ENCODE data around the gene TMSB4X. TPM values are rescaled to one million over a fixed set of nuclear protein-coding genes. Genes with fewer than 3 reads are reported as not detected.

Gene TMSB4X
- total and polyA plus RNA-seq, 4 donors = 4,686 to 9,527 (median 8,202) TPM

GRCh38 chrX:12994321-12994720 lies 19.4 kb downstream of the TMSB4X start:
- DNase-seq (peak in 2 of 3 donors; percentile 44 to 55), ATAC-seq (ENCODE audit: insufficient read depth, low FRiP score) (no peak)
- TF ChIP-seq CTCF (IDR thresholded peaks at IDR 0.05; ENCODE audit: control extremely low read depth, extremely low read depth) = no peak
- Histone ChIP-seq H3K27ac (ENCODE audit: low read depth in 1 of 2, low read length in 1 of 2) (no peak overlapping the region), H3K4me3 (no peak overlapping the region), H3K4me1 (ENCODE audit: control insufficient read depth in 5 of 5, insufficient read depth in 5 of 5, low read length in 5 of 5) (peaks cover 0 to 24% (median 4%) of the 10 kb centered on the region in 5 donors), H3K36me3 (ENCODE audit: control insufficient read depth in 4 of 4, insufficient read depth in 4 of 4, low read length in 4 of 4) (no peaks in the 10 kb centered on the region), H3K9ac (ENCODE audit: insufficient read depth in 1 of 2, low read length in 2 of 2) (no peak overlapping the region), H3K9me3 (ENCODE audit: control insufficient read depth in 4 of 4, insufficient read depth in 3 of 4, low read length in 3 of 4) (no peaks in the 10 kb centered on the region), H3K27me3 (ENCODE audit: control insufficient read depth in 3 of 3, insufficient read depth in 3 of 3, low read length in 2 of 3) (peaks cover 0 to 12% (median 5%) of the 10 kb centered on the region in 3 donors)
- 46 to 70% methylated on average over 4 of the region's 4 CpGs for WGBS, 2 donors

- no peak for ATAC-seq (ENCODE audit: insufficient read depth, low FRiP score)
- no peak overlapping the region for H3K27ac ChIP-seq (ENCODE audit: low read depth in 1 of 2, low read length in 1 of 2)
- H3K4me3 ChIP-seq = no peak overlapping the region
- TF ChIP-seq CTCF (IDR thresholded peaks at IDR 0.05; ENCODE audit: control extremely low read depth, extremely low read depth) = no peak
- no peak for DNase-seq
- 65 to 77% methylated on average over 3 of the region's 3 CpGs for WGBS, 2 donors
- H3K27me3 ChIP-seq (ENCODE audit: control insufficient read depth in 3 of 3, insufficient read depth in 3 of 3, low read length in 2 of 3) = peaks cover 0 to 9% (median 7%) of the 10 kb centered on the region in 3 donors
- no peak overlapping the region for H3K9ac ChIP-seq (ENCODE audit: insufficient read depth in 1 of 2, low read length in 2 of 2)
- peaks cover 0 to 37% (median 3%) of the 10 kb centered on the region in 5 donors for H3K4me1 ChIP-seq (ENCODE audit: control insufficient read depth in 5 of 5, insufficient read depth in 5 of 5, low read length in 5 of 5)
- H3K9me3 ChIP-seq (ENCODE audit: control insufficient read depth in 4 of 4, insufficient read depth in 3 of 4, low read length in 3 of 4) = no peaks in the 10 kb centered on the region
- H3K36me3 ChIP-seq (ENCODE audit: control insufficient read depth in 4 of 4, insufficient read depth in 4 of 4, low read length in 4 of 4) = no peaks in the 10 kb centered on the region
These were observed 22.1 kb downstream of the TMSB4X start for GRCh38 chrX:12996934-12997435.

GRCh38 chrX:12997906-12998687 lies 23.2 kb downstream of the TMSB4X start:
- H3K9ac ChIP-seq (ENCODE audit: insufficient read depth in 1 of 2, low read length in 2 of 2) = no peak overlapping the region
- no peak for ATAC-seq (ENCODE audit: insufficient read depth, low FRiP score)
- H3K27ac ChIP-seq (ENCODE audit: low read depth in 1 of 2, low read length in 1 of 2) = peak overlapping the region in 1 of 2 donors; percentile 87
- no peak overlapping the region for H3K4me3 ChIP-seq
- peaks cover 0 to 12% (median 11%) of the 10 kb centered on the region in 3 donors for H3K27me3 ChIP-seq (ENCODE audit: control insufficient read depth in 3 of 3, insufficient read depth in 3 of 3, low read length in 2 of 3)
- H3K4me1 ChIP-seq (ENCODE audit: control insufficient read depth in 5 of 5, insufficient read depth in 5 of 5, low read length in 5 of 5) = peaks cover 0 to 32% (median 3%) of the 10 kb centered on the region in 5 donors
- no peaks in the 10 kb centered on the region for H3K36me3 ChIP-seq (ENCODE audit: control insufficient read depth in 4 of 4, insufficient read depth in 4 of 4, low read length in 4 of 4)
- peak in 2 of 3 donors; percentile 51 to 65 for DNase-seq
- no peaks in the 10 kb centered on the region for H3K9me3 ChIP-seq (ENCODE audit: control insufficient read depth in 4 of 4, insufficient read depth in 3 of 4, low read length in 3 of 4)
- no peak for TF ChIP-seq CTCF (IDR thresholded peaks at IDR 0.05; ENCODE audit: control extremely low read depth, extremely low read depth)
- 26 to 50% methylated on average over 5 of the region's 5 CpGs for WGBS, 2 donors
